Pancreas (tissue), 10 donors: Measurements from ENCODE around the gene NR2C2. TPM values are rescaled to one million over a fixed set of nuclear protein-coding genes. Genes with fewer than 3 reads are reported as not detected.

ENCODE experiments used
- ATAC-seq, 4 donors: fragments of 200-7000 bp; cut with Tn5 transposase; one replicate each; pipeline versions ENCODE4 v1.8.0 to v1.9.1; 2020; ENCODE audit warnings: mild to moderate bottlenecking in 4 of 4, moderate library complexity in 4 of 4
- DNase-seq, 6 donors: peaks; one replicate each; pipeline ENCODE4 v3.0.0-alpha.2; 2020
- FAIRE-seq: peaks from 2 replicates; lab custom pipeline; 2012; peaks lifted over from hg19 to GRCh38; lab: Jason Lieb, UNC
- H3K27ac ChIP-seq, 4 donors: fragments of 200-600 bp; sonication (generic); 1 replicate in 3 of 4; 2 replicates in 1 of 4; pipeline versions ENCODE4 v1.5.0 to v1.8.0; 2020
- H3K27me3 ChIP-seq, 4 donors: fragments of 200-600 bp; one replicate each; pipeline ENCODE4 v1.8.0; 2021
- H3K36me3 ChIP-seq, 3 donors: fragments of 200-600 bp; sonication (generic) in 1 of 3; one replicate each; pipeline versions ENCODE4 v1.5.0 to v1.8.0; 2020 to 2021
- H3K4me1 ChIP-seq, 3 donors: fragments of 200-600 bp; one replicate each; pipeline ENCODE4 v1.8.0; 2021
- H3K4me3 ChIP-seq, 4 donors: fragments of 200-600 bp; sonication (generic) in 2 of 4; one replicate each; pipeline versions ENCODE4 v1.5.0 to v1.8.0; 2020 to 2021
- H3K9me3 ChIP-seq, 4 donors: fragments of 200-600 bp; one replicate each; pipeline ENCODE4 v1.8.0; 2021
- WGBS, 2 donors: extraction: QIAGEN DNeasy Blood & Tissue Kit; methylation state at CpG; one replicate each; pipeline ENCODE4 v1.1.7; 2013; 5-methylcytosine and 5-hydroxymethylcytosine counted together
- intact Hi-C, 3 donors: fragments of 100-400 bp; cut with DNase I; formaldehyde crosslinking; loops; one replicate each; pipeline versions ENCODE4 v1.11.1 to v1.14.2; 2022
- polyA plus RNA-seq, 2 donors: library from polyadenylated mRNA; stranded (reverse); fragments of 200-250 nt; gene quantifications; one replicate each; pipeline ENCODE4 v1.2.3, GENCODE V29; 2013
- total RNA-seq, 6 donors: library from RNA; stranded (reverse); fragmentation: NEBNext Ultra II Directional in 4 of 6; extraction: Animal tissue kit (Norgen Biotek cat#: 25700) in 4 of 6; gene quantifications; one replicate each; pipeline versions ENCODE4 v1.2.1 to v1.2.4, GENCODE V29; 2021 to 2023
- TF ChIP-seq, protein P1 (sequence below), 4 donors: fragments of 200-600 bp; sonication (generic) in 3 of 4; IDR thresholded peaks; one replicate each; pipeline versions ENCODE4 v1.5.0 to v1.8.0; 2021; ENCODE audit warnings: antibody characterized with exemption in 4 of 4
- donor health status: healthy with polysubstance abuse.
- donor health status: DM: no; HTN: no; CAD: no; lungs with moderate emphysema.
- donor health status: DM: no; HTN: no; CAD: no.
- donor health status: control.
- donor health status: control.
- donor health status: Bipolar disorder and iron deficiency.
- donor health status: DM: yes; HTN: yes; CAD: no.
- donor health status: DM: no; HTN: no; CAD: no.
- donor health status: DM: no; HTN: no; CAD: no.
- donor health status: DM: yes; HTN: yes; CAD: no.

Gene NR2C2
- total and polyA plus RNA-seq, 8 donors, result 5.4 to 25.1 (median 14.4) TPM

- TF ChIP-seq, protein P1, sequence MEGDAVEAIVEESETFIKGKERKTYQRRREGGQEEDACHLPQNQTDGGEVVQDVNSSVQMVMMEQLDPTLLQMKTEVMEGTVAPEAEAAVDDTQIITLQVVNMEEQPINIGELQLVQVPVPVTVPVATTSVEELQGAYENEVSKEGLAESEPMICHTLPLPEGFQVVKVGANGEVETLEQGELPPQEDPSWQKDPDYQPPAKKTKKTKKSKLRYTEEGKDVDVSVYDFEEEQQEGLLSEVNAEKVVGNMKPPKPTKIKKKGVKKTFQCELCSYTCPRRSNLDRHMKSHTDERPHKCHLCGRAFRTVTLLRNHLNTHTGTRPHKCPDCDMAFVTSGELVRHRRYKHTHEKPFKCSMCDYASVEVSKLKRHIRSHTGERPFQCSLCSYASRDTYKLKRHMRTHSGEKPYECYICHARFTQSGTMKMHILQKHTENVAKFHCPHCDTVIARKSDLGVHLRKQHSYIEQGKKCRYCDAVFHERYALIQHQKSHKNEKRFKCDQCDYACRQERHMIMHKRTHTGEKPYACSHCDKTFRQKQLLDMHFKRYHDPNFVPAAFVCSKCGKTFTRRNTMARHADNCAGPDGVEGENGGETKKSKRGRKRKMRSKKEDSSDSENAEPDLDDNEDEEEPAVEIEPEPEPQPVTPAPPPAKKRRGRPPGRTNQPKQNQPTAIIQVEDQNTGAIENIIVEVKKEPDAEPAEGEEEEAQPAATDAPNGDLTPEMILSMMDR (IDR thresholded peaks at IDR 0.05), result no peak
- H3K4me1 ChIP-seq, result no peaks in the 10 kb centered on the region
- H3K27ac ChIP-seq, result no peak overlapping the region
- no peak for DNase-seq
- H3K36me3 ChIP-seq, result peaks cover 3 to 25% (median 5%) of the 10 kb centered on the region in 3 donors
- FAIRE-seq, result no peak
- no peaks in the 10 kb centered on the region for H3K27me3 ChIP-seq
- H3K9me3 ChIP-seq, result no peaks in the 10 kb centered on the region
- intact Hi-C loops, result no loop called here
- ATAC-seq, result no peak
- WGBS, 2 donors, result 97 to 99% methylated on average over 5 of the region's 5 CpGs
- no peak overlapping the region for H3K4me3 ChIP-seq
These were observed 63.8 kb downstream of the NR2C2 start for GRCh38 chr3:15011174-15011573.

GRCh38 chr3:15014606-15015328 lies 67.4 kb downstream of the NR2C2 start:
- TF ChIP-seq, protein P1 (IDR thresholded peaks at IDR 0.05), result no peak
- 93 to 99% methylated on average over 3 of the region's 3 CpGs for WGBS, 2 donors
- DNase-seq (no peak), FAIRE-seq (no peak), ATAC-seq (no peak)
- H3K4me1 ChIP-seq, result no peaks in the 10 kb centered on the region
- H3K9me3 ChIP-seq, result no peaks in the 10 kb centered on the region
- H3K36me3 ChIP-seq, result peaks cover 3 to 41% (median 5%) of the 10 kb centered on the region in 3 donors
- no peak overlapping the region for H3K27ac ChIP-seq
- no peak overlapping the region for H3K4me3 ChIP-seq
- intact Hi-C loops, result no loop called here
- no peaks in the 10 kb centered on the region for H3K27me3 ChIP-seq

DNA sequence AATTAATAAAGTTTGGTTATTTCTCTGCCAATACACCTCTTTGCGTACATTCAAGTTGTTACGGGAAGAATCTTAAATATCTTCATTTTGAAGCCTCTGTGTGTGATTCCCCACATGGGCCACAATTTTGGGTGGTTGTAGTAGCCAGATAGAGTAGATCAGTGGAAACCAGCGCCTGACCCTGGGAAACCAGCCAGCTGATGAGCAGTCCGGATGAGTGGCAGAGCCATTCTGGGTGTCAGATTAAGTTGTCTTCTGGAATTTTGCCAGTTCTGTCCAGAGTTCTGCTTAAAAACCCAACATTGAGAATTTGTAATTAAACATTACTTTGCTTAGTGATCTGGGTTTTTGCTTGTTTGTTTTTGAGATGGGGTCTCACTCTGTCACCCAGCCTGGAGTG lies 68.1 kb downstream of the NR2C2 start:
- Histone ChIP-seq H3K4me3 (no peak overlapping the region), H3K36me3 (peaks cover 5 to 47% (median 5%) of the 10 kb centered on the region in 3 donors), H3K4me1 (no peaks in the 10 kb centered on the region), H3K27ac (no peak overlapping the region), H3K27me3 (no peaks in the 10 kb centered on the region), H3K9me3 (no peaks in the 10 kb centered on the region)
- DNase-seq (no peak), ATAC-seq (no peak), FAIRE-seq (no peak)
- intact Hi-C loops, result no loop called here
- TF ChIP-seq, protein P1 (IDR thresholded peaks at IDR 0.05), result no peak
- WGBS, 2 donors, result 90 to 91% methylated on average over 4 of the region's 4 CpGs

DNA sequence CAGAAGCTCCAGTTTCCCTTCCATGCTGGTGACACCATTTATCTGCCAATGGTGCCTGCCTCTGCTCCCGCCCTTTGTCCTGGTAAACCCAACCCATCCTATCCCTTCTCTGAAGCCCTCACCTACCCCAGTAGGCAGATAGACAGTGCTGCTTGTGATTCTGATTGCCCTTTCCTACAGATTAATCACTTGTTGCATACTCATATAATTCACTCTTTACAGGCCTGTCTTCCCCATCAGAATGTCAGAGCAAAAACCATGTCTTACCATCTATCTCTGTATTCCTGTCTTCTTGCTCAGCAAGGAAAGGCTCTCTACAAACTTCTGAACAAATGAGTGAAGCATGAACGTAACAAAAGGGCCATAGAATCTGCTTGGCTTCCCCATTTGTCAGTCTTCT lies 69.8 kb downstream of the NR2C2 start:
- DNase-seq (no peak), ATAC-seq (no peak), FAIRE-seq (no peak)
- intact Hi-C loops, result no loop called here
- Histone ChIP-seq H3K4me3 (no peak overlapping the region), H3K36me3 (peaks cover 8 to 57% (median 9%) of the 10 kb centered on the region in 3 donors), H3K4me1 (no peaks in the 10 kb centered on the region), H3K9me3 (no peaks in the 10 kb centered on the region), H3K27ac (no peak overlapping the region), H3K27me3 (no peaks in the 10 kb centered on the region)
- TF ChIP-seq, protein P1 (IDR thresholded peaks at IDR 0.05), result no peak
- 89 to 95% methylated on average over 2 of the region's 2 CpGs for WGBS, 2 donors

- H3K27me3 ChIP-seq, result no peaks in the 10 kb centered on the region
- FAIRE-seq (no peak), DNase-seq (no peak), ATAC-seq (no peak)
- no peaks in the 10 kb centered on the region for H3K4me1 ChIP-seq
- peaks cover 5 to 61% (median 8%) of the 10 kb centered on the region in 3 donors for H3K36me3 ChIP-seq
- no peak overlapping the region for H3K4me3 ChIP-seq
- 68 to 77% methylated on average over 5 of the region's 5 CpGs for WGBS, 2 donors
- H3K9me3 ChIP-seq, result no peaks in the 10 kb centered on the region
- TF ChIP-seq, protein P1 (IDR thresholded peaks at IDR 0.05), result no peak
- intact Hi-C loops, result no loop called here
- H3K27ac ChIP-seq, result no peak overlapping the region
These were observed 75.9 kb downstream of the NR2C2 start for GRCh38 chr3:15023249-15023648.
